ENCODE data around the gene EMP2. TPM values are rescaled to one million over a fixed set of nuclear protein-coding genes. Genes with fewer than 3 reads are reported as not detected.

The EMP2 gene
- polyA plus RNA-seq, 1 donor: 17.0 TPM

DNA sequence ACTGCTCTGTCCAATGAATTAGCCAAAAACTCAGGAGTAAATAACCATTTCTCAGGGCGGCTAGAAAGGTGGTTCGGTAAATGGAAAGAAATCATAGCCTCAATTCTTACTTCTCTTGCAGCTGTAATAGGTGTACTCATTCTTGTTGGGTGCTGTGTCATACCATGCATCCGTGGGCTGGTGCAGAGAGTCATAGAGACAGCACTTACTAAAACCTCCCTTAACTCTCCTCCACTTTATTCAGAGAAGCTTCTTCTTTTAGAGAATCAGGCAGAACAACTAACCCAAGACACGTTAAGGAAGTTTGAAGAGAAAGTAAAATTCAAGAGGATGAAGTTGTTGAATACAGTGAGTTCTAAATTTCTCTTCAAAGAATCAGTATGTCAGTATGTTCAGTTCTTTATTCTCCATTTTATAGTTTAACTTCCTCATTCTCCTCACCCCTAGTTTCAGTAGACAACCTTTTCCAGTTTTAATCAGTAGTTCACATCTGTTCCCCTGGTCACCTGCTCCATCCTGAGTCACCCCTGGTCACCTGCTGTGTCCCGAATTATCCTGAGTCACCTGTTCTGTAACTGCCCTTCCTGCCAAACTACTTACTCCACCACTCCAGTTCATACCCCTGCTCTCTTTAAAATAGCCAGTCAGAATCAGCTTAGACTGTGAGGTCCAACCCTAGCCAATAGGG, 85.9 kb downstream of the EMP2 start:
- Histone ChIP-seq H3K27me3 (ENCODE audit: control insufficient read depth, insufficient read depth, low read length) (no peaks in the 10 kb centered on the region), H3K4me1 (ENCODE audit: control insufficient read depth, insufficient read depth, low read length) (no peaks in the 10 kb centered on the region), H3K9me3 (ENCODE audit: control insufficient read depth, low read depth, low read length) (peaks cover 2% of the 10 kb centered on the region), H3K36me3 (ENCODE audit: control insufficient read depth, insufficient read depth, low read length) (no peaks in the 10 kb centered on the region), H3K4me3 (ENCODE audit: low read length) (no peak overlapping the region), H3K27ac (ENCODE audit: low read length) (no peak overlapping the region)
- no peak for DNase-seq
- no CpG with 5 or more reads among the region's 5 CpGs for WGBS (ENCODE audit: insufficient coverage, low lambda C conversion rate)

DNA sequence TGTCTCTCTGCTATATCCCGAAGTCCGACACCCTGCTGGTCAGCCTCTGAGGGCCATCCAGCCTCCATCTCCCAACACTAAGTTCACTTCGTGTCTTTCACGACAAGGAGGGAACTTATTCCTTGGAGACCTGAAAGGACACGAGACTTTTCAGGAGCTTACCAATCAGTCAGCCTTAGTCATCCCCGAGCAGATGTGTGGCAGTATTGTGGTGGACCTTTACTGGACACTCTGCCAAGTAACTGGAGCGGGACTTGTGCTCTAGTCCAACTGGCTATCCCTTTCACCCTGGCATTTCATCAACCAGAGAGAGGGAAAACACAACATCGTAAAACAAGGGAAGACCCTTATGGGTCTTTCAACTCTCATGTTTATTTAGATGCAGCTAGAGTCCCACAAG, 87.1 kb downstream of the EMP2 start:
- Histone ChIP-seq H3K27me3 (ENCODE audit: control insufficient read depth, insufficient read depth, low read length) (no peaks in the 10 kb centered on the region), H3K36me3 (ENCODE audit: control insufficient read depth, insufficient read depth, low read length) (no peaks in the 10 kb centered on the region), H3K9me3 (ENCODE audit: control insufficient read depth, low read depth, low read length) (peaks cover 2% of the 10 kb centered on the region), H3K4me3 (ENCODE audit: low read length) (no peak overlapping the region), H3K27ac (ENCODE audit: low read length) (no peak overlapping the region), H3K4me1 (ENCODE audit: control insufficient read depth, insufficient read depth, low read length) (no peaks in the 10 kb centered on the region)
- WGBS (ENCODE audit: insufficient coverage, low lambda C conversion rate): no CpG with 5 or more reads among the region's 8 CpGs
- DNase-seq: no peak

DNA sequence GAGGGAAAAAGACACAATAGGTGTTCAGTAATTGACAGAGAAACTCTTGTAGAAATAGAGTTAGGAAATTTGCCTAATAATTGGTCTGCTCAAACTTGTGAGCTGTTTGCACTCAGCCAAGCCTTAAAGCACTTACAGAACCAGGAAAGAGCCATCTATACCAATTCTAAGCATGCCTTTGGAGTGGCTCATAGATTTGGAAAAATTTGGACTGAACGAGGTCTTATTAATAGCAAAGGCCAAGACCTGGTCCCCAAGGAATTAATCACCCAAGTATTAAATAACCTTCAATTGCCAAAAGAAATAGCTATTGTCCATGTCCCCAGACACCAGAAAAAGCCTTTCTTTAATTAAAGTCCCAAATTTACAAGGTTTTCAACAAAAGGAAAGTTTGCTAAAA, 90.3 kb downstream of the EMP2 start:
- WGBS (ENCODE audit: insufficient coverage, low lambda C conversion rate): no CpG with 5 or more reads among the region's 1 CpG
- DNase-seq: no peak
- H3K4me3 ChIP-seq (ENCODE audit: low read length): no peak overlapping the region
- no peaks in the 10 kb centered on the region for H3K4me1 ChIP-seq (ENCODE audit: control insufficient read depth, insufficient read depth, low read length)
- H3K27me3 ChIP-seq (ENCODE audit: control insufficient read depth, insufficient read depth, low read length): no peaks in the 10 kb centered on the region
- H3K9me3 ChIP-seq (ENCODE audit: control insufficient read depth, low read depth, low read length): peaks cover 6% of the 10 kb centered on the region
- no peak overlapping the region for H3K27ac ChIP-seq (ENCODE audit: low read length)
- H3K36me3 ChIP-seq (ENCODE audit: control insufficient read depth, insufficient read depth, low read length): no peaks in the 10 kb centered on the region

GRCh38 chr16:10485698-10486382, 94.6 kb downstream of the EMP2 start:
- H3K27ac ChIP-seq (ENCODE audit: low read length): no peak overlapping the region
- H3K9me3 ChIP-seq (ENCODE audit: control insufficient read depth, low read depth, low read length): peaks cover 6% of the 10 kb centered on the region
- H3K27me3 ChIP-seq (ENCODE audit: control insufficient read depth, insufficient read depth, low read length): no peaks in the 10 kb centered on the region
- DNase-seq: no peak
- H3K4me1 ChIP-seq (ENCODE audit: control insufficient read depth, insufficient read depth, low read length): no peaks in the 10 kb centered on the region
- WGBS (ENCODE audit: insufficient coverage, low lambda C conversion rate): 93% methylated on average over 2 of the region's 12 CpGs
- no peak overlapping the region for H3K4me3 ChIP-seq (ENCODE audit: low read length)
- H3K36me3 ChIP-seq (ENCODE audit: control insufficient read depth, insufficient read depth, low read length): peaks cover 4% of the 10 kb centered on the region

GRCh38 chr16:10485159-10485558, 95.2 kb downstream of the EMP2 start:
- H3K27me3 ChIP-seq (ENCODE audit: control insufficient read depth, insufficient read depth, low read length): no peaks in the 10 kb centered on the region
- peak; percentile 38 to 57 for DNase-seq
- peaks cover 6% of the 10 kb centered on the region for H3K9me3 ChIP-seq (ENCODE audit: control insufficient read depth, low read depth, low read length)
- no peak overlapping the region for H3K27ac ChIP-seq (ENCODE audit: low read length)
- WGBS (ENCODE audit: insufficient coverage, low lambda C conversion rate): no CpG with 5 or more reads among the region's 4 CpGs
- no peaks in the 10 kb centered on the region for H3K4me1 ChIP-seq (ENCODE audit: control insufficient read depth, insufficient read depth, low read length)
- H3K36me3 ChIP-seq (ENCODE audit: control insufficient read depth, insufficient read depth, low read length): peaks cover 5% of the 10 kb centered on the region
- H3K4me3 ChIP-seq (ENCODE audit: low read length): no peak overlapping the region

- no peak overlapping the region for H3K4me3 ChIP-seq (ENCODE audit: low read length)
- no peak overlapping the region for H3K27ac ChIP-seq (ENCODE audit: low read length)
- no peaks in the 10 kb centered on the region for H3K4me1 ChIP-seq (ENCODE audit: control insufficient read depth, insufficient read depth, low read length)
- 89% methylated on average over 1 of the region's 2 CpGs for WGBS (ENCODE audit: insufficient coverage, low lambda C conversion rate)
- no peaks in the 10 kb centered on the region for H3K27me3 ChIP-seq (ENCODE audit: control insufficient read depth, insufficient read depth, low read length)
- no peak for DNase-seq
- H3K9me3 ChIP-seq (ENCODE audit: control insufficient read depth, low read depth, low read length): no peaks in the 10 kb centered on the region
- H3K36me3 ChIP-seq (ENCODE audit: control insufficient read depth, insufficient read depth, low read length): peaks cover 8% of the 10 kb centered on the region
Observed at GRCh38 chr16:10480151-10480550, 100.2 kb downstream of the EMP2 start.

Other genes with a start within 250 kb of the EMP2 start
- gene ATF7IP2, start 194.5 kb downstream of the EMP2 start, polyA plus RNA-seq: 52.9 TPM
- gene TEKT5, start 114.3 kb upstream of the EMP2 start, polyA plus RNA-seq: 0.09 TPM
- gene NUBP1, start 163.2 kb upstream of the EMP2 start, polyA plus RNA-seq: 29.0 TPM
- 3.5 TPM for gene TVP23A, start 238.2 kb upstream of the EMP2 start, polyA plus RNA-seq